Islet of Langerhans (tissue), 1 donor: ENCODE measurements around the gene ZNF19.

ENCODE experiments used
- FAIRE-seq: peaks from one replicate; lab custom pipeline; 2011; peaks lifted over from hg19 to GRCh38; lab: Jason Lieb, UNC

ZNF19 gene

GRCh38 chr16:71441348-71442050 is 47.6 kb downstream of the ZNF19 start:
- no peak for FAIRE-seq

DNA sequence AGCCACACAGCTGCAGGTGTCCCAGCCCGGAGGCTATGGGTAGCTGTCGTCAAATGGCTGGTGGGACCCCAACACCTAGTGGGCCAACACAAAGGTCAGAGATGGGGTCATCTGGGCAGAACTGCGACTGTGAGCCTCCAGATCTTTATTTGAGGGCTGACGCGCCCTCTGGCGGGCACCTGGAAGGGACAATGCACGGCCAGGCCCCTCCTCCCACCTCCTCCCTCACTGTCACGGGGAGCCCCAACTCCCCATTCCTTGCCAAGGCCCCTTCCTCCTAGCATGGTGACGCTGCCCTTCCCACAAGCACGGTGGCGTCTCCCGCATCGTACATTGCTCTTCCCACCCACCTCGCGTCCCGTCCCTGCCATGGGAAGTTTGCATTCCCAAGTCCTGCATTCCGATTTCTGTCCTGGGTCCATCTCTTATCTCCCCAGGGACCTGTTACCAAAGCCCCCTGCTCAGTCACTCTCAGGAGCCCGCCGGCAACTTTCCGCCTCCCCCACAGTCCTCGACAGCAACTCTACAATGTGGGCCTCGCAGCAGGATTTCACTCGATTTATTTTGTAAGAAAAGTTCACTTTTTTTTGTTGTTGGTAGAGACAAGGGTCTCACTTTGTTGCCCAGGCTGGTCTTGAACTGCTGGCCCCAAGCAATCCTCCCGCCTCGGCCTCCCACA is 48.3 kb downstream of the ZNF19 start:
- FAIRE-seq = no peak

GRCh38 chr16:71439523-71439922 is 49.6 kb downstream of the ZNF19 start:
- FAIRE-seq = no peak

- FAIRE-seq = no peak
Observed at GRCh38 chr16:71436473-71436872, 52.7 kb downstream of the ZNF19 start.

- FAIRE-seq = no peak
Observed at GRCh38 chr16:71432906-71433305, 56.2 kb downstream of the ZNF19 start.

DNA sequence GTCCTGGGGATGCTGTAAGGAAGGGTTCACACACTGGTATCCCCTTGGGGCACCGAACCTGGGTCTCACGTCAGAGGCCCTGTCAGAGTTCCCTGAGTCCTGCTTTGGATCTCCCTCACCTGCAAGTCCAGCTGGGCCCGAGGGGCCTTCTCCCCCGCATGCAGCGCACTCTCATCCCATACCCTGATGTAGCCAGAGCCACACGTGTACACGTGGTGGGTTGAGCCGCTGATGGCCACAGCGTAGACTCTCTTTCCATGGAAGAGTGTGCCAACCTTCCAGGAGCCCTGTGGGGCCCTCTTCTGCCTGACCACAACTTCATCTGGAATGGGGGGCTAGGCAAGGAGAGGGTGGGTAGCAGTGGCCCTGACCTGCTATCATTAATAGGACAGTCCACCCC is 57.1 kb downstream of the ZNF19 start:
- no peak for FAIRE-seq

DNA sequence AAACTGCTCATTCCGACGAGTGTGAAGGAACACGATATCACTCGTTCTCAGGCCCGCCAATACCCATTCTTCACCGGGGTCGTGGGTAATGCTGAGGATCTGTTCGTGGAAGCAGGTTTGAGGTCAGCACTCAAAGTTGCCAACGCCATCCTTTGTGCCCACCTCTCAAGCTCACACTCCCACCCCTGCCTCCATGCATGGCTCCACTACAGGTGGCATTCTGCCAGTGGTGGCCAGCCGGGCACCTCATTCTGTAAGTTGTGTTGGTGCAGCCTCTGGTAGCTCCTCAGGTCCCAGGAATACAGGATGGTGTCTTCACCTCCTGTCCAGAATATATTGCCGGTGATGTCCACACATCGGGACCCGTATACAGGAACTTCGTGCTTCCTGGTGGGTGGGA is 57.9 kb downstream of the ZNF19 start:
- FAIRE-seq = no peak

DNA sequence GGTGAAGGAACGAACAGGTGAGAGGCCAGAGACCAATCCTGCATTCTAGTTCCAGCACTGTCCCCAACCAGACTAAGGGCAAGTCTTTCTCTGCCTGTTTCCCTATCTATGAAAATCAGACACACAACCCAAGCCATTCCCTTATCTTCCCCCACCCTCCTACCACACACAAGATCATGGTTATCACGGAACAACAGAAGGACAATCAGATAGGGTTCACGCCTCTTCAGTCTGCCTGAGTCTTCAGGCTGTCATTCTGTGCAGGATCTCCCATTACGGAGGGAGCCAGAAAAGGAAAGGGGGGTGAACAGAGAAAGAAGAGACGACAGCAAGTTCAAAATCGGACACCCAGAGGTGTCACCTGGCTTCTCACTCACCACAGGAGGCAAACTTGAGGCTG is 58.4 kb downstream of the ZNF19 start:
- no peak for FAIRE-seq

DNA sequence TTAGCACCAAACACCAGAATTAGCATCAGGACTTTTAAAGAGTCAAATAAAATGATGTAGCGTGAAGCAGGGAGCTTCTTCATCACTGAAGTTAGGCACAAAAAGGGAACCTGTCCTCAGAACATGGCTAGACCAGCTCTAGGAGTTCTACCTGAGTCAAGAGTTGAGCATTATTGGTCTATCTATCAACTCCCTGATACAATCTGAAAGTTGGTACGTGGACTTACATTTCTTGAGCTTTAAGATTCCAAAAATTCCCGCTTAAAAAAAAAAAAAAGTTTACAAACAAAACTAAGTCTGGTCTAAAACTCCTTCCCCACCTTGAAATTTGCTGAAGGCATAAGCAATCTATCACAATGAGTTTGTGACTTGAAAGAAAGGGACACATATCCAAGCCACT is 59.5 kb downstream of the ZNF19 start:
- FAIRE-seq = no peak

GRCh38 chr16:71428883-71429282 is 60.2 kb downstream of the ZNF19 start:
- FAIRE-seq = no peak

DNA sequence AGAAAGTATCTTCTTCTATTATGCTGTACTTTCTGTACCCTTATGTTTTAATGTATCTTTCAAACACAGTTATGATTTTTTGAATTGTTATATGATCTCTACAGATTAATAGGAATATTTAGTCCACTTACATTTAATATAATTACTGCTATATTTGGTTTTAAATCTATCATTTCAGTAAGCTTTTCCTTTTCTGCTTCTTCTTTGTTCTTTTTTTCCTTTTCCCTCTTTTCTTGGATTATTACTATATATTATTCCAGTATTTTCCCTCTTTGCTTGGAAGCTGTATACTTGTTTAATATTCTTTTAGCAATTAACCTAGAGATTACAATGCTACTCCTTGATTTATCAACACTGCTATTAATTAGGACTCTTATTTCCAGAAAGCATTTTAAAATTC is 60.7 kb downstream of the ZNF19 start:
- FAIRE-seq = no peak

GRCh38 chr16:71426880-71427615 is 62.1 kb downstream of the ZNF19 start:
- no peak for FAIRE-seq

GRCh38 chr16:71426069-71426879 is 62.9 kb downstream of the ZNF19 start:
- no peak for FAIRE-seq

DNA sequence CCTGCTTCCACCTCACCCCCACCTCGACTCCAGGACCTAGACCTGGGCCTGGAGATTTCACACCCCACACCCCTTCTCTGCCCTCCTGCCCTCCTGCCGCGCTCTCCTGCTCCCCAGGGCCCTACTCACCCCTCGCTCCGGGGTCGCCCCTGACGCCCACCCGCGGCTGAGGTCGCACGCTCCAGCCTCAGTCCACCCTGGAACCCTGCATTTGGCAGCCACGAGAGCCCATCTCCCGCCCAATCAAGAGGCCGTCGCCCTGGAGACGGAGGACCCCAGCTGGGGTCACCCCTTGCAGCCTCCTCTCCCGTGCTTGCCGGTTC is 63.4 kb downstream of the ZNF19 start:
- FAIRE-seq = no peak

- FAIRE-seq = no peak
Observed at GRCh38 chr16:71424626-71425025, 64.5 kb downstream of the ZNF19 start.

DNA sequence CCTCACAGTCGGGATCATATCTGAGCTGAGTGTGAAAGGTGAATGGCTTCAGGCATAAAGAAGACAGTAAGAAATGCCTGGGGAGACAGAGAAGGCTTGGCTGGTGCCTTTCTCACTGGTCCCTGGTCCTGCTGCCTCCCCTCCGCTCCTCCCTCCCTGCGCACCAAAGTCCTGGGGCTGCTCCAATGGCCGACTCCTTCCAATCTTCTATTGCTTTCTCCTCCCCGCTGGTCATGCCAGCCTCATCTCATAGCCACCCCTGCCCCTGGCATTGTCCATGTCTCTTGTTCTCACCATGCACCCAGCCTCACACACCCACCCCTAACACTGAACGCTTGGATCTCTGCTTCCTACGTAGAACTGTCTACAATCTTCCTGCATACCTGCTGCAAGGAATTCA is 65.3 kb downstream of the ZNF19 start:
- no peak for FAIRE-seq
